HG03139 (cell line): ENCODE measurements around the gene AMBRA1.
A peak's percentile ranks its signal among the peaks of the same experiment; 100 is the strongest.

ENCODE experiments used
- ATAC-seq: cut with Tn5 transposase; IDR thresholded peaks from one replicate; pipeline ENCODE4 v1.9.1; 2021; ENCODE audit not compliant: unreplicated experiment

Gene AMBRA1, protein sequence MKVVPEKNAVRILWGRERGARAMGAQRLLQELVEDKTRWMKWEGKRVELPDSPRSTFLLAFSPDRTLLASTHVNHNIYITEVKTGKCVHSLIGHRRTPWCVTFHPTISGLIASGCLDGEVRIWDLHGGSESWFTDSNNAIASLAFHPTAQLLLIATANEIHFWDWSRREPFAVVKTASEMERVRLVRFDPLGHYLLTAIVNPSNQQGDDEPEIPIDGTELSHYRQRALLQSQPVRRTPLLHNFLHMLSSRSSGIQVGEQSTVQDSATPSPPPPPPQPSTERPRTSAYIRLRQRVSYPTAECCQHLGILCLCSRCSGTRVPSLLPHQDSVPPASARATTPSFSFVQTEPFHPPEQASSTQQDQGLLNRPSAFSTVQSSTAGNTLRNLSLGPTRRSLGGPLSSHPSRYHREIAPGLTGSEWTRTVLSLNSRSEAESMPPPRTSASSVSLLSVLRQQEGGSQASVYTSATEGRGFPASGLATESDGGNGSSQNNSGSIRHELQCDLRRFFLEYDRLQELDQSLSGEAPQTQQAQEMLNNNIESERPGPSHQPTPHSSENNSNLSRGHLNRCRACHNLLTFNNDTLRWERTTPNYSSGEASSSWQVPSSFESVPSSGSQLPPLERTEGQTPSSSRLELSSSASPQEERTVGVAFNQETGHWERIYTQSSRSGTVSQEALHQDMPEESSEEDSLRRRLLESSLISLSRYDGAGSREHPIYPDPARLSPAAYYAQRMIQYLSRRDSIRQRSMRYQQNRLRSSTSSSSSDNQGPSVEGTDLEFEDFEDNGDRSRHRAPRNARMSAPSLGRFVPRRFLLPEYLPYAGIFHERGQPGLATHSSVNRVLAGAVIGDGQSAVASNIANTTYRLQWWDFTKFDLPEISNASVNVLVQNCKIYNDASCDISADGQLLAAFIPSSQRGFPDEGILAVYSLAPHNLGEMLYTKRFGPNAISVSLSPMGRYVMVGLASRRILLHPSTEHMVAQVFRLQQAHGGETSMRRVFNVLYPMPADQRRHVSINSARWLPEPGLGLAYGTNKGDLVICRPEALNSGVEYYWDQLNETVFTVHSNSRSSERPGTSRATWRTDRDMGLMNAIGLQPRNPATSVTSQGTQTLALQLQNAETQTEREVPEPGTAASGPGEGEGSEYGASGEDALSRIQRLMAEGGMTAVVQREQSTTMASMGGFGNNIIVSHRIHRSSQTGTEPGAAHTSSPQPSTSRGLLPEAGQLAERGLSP (N-terminal part only)

DNA sequence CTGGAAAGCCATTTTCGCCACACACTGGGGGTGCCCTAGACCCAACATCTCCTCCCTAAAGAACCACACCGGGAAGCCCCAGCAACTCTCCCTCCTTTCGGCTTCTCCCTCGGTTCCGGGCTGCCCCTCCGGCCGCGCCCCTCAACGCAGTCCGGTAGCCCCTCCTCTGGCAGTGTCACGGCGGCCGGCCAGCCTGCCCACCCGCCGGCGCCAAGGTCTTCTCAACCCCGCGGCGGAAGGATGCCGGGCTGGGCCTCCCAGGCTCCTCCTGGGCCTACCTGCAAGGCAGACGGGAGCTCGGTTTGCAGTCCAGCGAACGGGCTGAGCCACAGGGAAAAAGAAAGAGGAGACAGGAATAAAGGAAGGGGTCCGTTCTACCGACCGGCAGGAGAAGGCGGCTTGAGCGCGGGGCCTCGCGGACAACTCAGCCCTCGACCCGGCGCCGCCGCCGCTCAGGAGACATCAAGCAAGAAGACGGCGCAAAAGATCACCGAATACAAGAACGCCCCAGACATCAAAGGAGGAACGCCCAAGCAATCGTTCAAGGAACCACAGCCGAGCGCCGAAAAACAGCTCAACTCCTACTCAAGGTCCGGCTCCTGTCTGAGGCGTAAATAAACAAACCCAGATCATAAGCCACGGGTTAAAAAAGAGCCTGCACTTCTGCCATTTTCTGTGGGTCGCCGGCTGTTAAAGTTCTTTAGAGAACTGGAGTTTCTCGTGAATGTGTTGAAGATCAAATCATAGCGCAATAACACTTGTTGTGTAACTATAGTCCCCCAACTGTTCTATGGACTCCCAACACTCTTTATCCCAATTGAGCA, at the start of gene AMBRA1:
AMBRA1 (minus strand) TSS at position 474 of the 824 bp plus-strand sequence. CDS start 45,643 bp downstream, outside the sequence.
- ATAC-seq, result peak; percentile 64

GRCh38 chr11:46643531-46643930, 49.7 kb upstream of the AMBRA1 start:
- no peak for ATAC-seq

DNA sequence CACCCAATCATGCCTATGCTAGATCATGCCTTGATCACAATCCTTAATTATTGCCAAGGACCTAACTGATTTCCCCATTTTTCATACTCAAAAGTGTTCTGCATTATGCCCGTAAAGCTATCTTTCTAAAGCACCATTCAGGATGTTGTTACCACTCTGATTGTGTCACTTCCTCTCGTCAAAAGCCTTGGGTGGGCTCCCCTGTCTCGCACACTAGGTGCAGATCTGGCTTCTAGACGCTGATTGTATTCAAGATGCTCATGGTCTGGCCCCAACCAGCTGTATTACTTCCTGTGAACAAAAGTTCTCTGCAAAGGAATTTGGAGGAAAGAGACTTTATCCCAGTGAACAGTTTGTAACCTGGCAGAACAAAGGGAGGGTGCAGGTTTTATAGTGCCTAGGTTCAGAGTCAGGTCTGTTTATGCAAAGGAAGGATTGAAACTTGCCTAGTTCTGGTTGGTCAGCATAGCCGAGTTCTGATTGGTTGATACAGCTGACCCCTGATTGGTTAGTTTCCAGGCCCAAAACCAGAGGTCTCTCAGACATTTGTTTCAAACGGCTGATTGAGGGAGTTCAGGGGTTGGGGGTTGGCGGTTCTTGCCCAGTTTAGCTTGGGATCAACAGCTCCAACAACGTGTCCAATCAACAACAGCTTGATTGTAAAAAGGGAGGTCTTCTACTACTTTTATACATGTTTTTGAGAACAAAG, 49.0 kb upstream of the AMBRA1 start:
- no peak for ATAC-seq

- no peak for ATAC-seq
Measured at GRCh38 chr11:46641639-46642038, 47.8 kb upstream of the AMBRA1 start.

DNA sequence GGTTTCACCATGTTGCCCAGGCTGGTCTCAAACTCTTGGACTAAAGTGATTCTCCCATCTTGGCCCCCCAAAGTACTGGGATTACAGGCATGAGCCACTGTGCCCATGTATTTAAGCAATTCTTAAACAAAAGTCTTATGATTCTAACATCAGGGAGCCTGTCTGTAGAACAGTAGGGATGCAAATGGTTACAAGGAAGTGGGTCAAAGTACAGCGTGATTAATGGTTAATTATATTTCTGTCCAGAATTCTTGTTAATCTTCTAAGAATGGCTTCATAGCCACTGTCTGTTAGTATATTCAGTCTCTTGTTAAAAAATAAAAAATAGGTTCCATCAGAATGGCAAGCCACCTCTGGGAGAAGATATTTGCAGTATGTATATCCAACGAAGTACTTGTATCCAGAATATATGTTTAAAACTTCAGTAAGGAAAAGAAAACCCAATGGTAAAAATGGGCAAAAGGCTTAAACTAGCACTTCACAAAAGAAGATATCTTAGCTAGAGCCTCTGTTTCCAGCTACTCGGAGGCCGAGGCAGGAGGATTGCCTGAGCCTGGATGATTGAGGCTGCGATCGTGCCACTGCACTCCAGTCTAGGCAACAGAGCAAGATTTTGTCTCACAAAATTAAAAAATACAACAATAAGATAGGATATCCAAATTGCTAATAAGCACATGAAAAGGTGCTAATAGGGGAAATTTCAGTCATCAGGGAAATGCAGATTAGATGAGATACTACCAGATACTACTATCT, 46.4 kb upstream of the AMBRA1 start:
- no peak for ATAC-seq

- ATAC-seq, result no peak
Measured at GRCh38 chr11:46639197-46639839, 45.5 kb upstream of the AMBRA1 start.

DNA sequence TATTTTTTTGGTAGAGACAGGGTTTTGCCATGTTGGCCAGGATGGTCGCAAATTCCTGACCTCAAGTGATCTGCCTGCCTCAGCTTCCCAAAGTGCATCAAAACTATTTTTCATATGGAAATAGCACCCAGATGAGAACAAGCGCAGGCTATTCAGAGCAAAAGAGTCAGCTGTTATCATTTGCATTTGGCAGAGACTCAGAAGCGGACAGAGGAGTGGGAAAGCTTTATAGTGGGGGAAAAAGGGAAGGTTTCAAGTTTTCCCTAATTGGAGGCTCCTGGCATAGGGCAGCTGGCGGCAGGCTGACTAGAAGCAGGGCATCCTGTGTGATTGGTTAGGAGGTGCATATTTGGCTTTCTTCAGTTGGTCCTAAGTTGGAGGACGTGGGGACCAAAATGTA, 43.7 kb upstream of the AMBRA1 start:
- no peak for ATAC-seq

- ATAC-seq, result no peak
Measured at GRCh38 chr11:46635557-46636139, 41.8 kb upstream of the AMBRA1 start.

GRCh38 chr11:46633291-46634217, 39.7 kb upstream of the AMBRA1 start:
- ATAC-seq, result no peak

GRCh38 chr11:46632502-46632901, 38.7 kb upstream of the AMBRA1 start:
- ATAC-seq, result no peak

DNA sequence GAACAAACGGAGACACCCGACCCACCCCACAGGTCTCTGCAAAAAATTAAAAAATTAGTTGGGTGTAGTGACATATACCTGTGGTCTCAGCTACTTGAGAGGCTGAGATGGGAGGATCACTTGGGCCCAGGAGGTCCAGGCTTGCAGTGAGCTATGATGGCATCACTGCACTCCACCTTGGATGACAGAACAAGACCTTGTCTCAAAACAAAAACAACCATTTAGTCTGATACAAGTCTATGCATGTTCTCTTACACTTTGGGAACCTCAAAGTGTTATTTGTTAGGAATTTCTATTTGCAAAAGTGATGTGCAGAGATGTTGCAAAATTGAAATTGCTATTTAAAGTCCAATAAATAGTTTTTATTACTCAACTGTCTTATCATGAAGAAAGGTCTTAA, 37.9 kb upstream of the AMBRA1 start:
- no peak for ATAC-seq

DNA sequence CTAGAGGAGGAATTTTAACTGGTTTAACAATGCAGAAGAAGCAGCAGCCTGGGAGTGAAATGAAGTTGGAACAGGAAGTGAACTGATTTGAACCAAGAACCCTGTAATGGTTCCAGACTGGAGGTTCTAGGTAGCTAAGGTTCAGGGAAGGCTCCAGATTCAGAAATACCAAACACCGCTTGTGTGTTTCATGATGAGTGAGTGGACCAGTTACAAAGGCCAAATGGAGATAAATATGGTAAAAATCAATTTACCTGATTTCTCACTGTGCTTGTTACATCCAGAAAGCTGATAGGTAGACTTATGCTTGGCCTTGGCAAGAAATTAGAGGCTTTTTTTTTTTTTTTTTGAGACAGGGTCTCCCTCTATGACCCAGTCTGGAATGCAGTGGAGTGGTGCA, 36.4 kb upstream of the AMBRA1 start:
- ATAC-seq, result no peak

- ATAC-seq, result no peak
Measured at GRCh38 chr11:46628961-46629360, 35.1 kb upstream of the AMBRA1 start.

DNA sequence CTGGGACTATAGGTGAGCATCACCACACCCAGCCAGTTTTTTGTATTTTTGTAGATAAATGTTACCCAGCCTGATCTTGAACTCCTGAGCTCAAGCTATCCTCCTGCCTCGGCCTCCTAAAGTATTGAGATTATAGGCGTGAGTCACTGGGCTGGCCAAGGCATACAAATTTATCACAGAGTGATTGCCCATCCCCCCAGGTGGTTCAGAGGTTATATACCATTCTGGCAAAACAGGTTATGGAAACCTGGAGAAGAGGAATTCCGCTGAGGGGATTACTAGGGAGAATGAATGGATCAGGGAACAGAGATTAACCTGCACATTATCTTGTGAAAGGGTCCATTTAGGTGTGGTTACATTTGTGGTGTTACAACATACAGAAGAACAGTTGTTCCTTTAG, 31.6 kb upstream of the AMBRA1 start:
- no peak for ATAC-seq

DNA sequence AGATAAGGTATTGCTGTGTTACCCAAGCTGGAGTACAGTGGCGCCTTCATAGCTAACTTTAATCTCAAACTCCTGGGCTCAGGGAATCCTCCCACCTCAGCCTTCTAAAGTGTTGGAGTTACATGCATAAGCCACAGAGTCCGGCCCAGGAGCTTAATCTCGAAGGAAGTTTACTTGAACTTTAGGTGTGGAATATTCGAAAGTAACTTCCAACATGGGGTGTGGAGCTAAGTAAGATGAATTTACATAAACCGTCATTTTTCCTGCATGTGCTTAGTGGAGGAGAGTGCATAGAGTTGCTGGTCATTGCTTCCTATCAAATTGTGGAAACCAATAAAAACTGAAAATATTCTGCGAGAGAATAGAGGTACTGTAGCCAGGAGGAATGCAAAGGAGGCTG, 25.0 kb upstream of the AMBRA1 start:
- ATAC-seq, result no peak

- ATAC-seq, result no peak
Measured at GRCh38 chr11:46617972-46618314, 24.1 kb upstream of the AMBRA1 start.
